HEK293 (cell line): Measurements from ENCODE around the gene TMIE.

Experiments
- BCL11A ChIP-seq: fragments of 450-650 bp; formaldehyde crosslinking; IDR thresholded peaks from 2 replicates; pipeline ENCODE4 v1.5.1; 2016; ENCODE audit warnings: low read depth, missing biosample characterization, missing genetic modification characterization
- CTCF ChIP-seq: fragments of 450-650 bp; formaldehyde crosslinking; IDR thresholded peaks from 2 replicates; pipeline ENCODE4 v1.5.1; 2016; ENCODE audit warnings: missing biosample characterization, missing genetic modification characterization
- HOXA7 ChIP-seq: sonication (generic); formaldehyde crosslinking; IDR thresholded peaks from 2 replicates; pipeline ENCODE4 v1.8.1; 2022; ENCODE audit warnings: missing genetic modification reagents, borderline replicate concordance
- SCRT1 ChIP-seq: fragments of 450-650 bp; formaldehyde crosslinking; IDR thresholded peaks from 2 replicates; pipeline ENCODE4 v1.5.1; 2016; ENCODE audit warnings: missing biosample characterization, missing genetic modification characterization, borderline replicate concordance
- ZBTB1 ChIP-seq: fragments of 450-650 bp; formaldehyde crosslinking; IDR thresholded peaks from 2 replicates; pipeline ENCODE4 v1.5.1; 2016; ENCODE audit warnings: missing biosample characterization, missing genetic modification characterization
- ZBTB10 ChIP-seq: fragments of 450-650 bp; formaldehyde crosslinking; IDR thresholded peaks from 2 replicates; pipeline ENCODE4 v1.5.1; 2016; ENCODE audit warnings: missing biosample characterization, missing genetic modification characterization
- ZNF10 ChIP-seq: fragments of 450-650 bp; formaldehyde crosslinking; IDR thresholded peaks from 2 replicates; pipeline ENCODE4 v1.5.1; 2017; ENCODE audit warnings: missing biosample characterization, missing genetic modification characterization
- ZNF76 ChIP-seq: fragments of 450-650 bp; formaldehyde crosslinking; IDR thresholded peaks from 2 replicates; pipeline ENCODE4; 2016; ENCODE audit warnings: low read depth, missing biosample characterization, missing genetic modification characterization, borderline replicate concordance
- ZNF768 ChIP-seq: fragments of 450-650 bp; formaldehyde crosslinking; IDR thresholded peaks from 2 replicates; pipeline ENCODE4 v1.5.1; 2018; ENCODE audit warnings: missing biosample characterization, mild to moderate bottlenecking, missing genetic modification characterization
- ZSCAN4 ChIP-seq: fragments of 450-650 bp; formaldehyde crosslinking; IDR thresholded peaks from 2 replicates; pipeline ENCODE4 v1.5.1; 2017; ENCODE audit warnings: missing biosample characterization, missing genetic modification characterization

- no peak for TF ChIP-seq BCL11A (tag by site-specific recombination)
- no peak for TF ChIP-seq ZBTB1 (tag by site-specific recombination)
- TF ChIP-seq ZNF76 (tag by site-specific recombination), result no peak
- no peak for TF ChIP-seq CTCF (tag by site-specific recombination)
- TF ChIP-seq SCRT1 (tag by site-specific recombination), result no peak
- TF ChIP-seq ZNF10, result no peak
- TF ChIP-seq ZBTB10 (tag by site-specific recombination), result no peak
- no peak for TF ChIP-seq ZSCAN4 (tag by site-specific recombination)
- no peak for TF ChIP-seq HOXA7 (CRISPR knock-in tag)
- no peak for TF ChIP-seq ZNF768
Measured at GRCh38 chr3:46737329-46737731, 36.1 kb downstream of the TMIE start.
